PC-9 (cell line): Measurements from ENCODE around the gene TCEANC2.

Experiments
- EZH2 ChIP-seq: fragments of 200-600 bp; sonication (generic); IDR thresholded peaks from 2 replicates; pipeline ENCODE4 v1.8.0; 2017; ENCODE audit warnings: antibody characterized with exemption, low read depth
- TF ChIP-seq, protein P1 (sequence below): fragments of 200-600 bp; sonication (generic); conservative IDR thresholded peaks from 2 replicates; pipeline ENCODE4 v1.6.1; 2017; ENCODE audit warnings: mixed run types, antibody characterized with exemption, mild to moderate bottlenecking, moderate library complexity

DNA sequence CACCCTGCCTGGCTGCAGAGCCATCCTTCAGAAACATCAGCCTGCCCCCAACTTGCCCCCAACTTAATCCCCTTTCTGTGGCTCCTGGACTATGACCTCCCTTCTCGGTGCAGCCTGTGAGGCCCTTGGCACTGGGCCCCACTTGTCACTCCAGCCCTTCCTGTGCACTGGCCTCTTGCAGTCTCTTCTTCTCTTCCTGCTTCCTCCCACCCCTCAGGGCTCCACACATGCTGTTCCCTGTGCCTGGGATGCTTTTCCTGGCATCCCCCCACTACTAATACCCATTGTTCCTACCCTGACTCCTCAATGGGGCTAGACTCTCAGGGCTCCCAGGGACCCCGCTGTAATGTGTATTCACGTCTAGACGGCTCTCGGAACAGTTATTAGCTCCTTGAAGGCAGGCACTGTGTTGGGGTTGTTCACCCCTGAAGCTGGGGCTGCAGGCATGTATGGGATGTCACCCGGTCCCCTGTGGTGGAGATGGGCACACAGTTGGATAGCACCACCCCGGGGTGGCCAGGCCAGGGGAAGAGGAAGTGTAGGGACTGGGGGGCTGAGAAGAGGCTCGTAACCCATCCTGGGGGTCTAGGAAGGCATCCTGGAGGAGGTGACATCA lies 39.9 kb upstream of the TCEANC2 start:
- TF ChIP-seq, protein P1, sequence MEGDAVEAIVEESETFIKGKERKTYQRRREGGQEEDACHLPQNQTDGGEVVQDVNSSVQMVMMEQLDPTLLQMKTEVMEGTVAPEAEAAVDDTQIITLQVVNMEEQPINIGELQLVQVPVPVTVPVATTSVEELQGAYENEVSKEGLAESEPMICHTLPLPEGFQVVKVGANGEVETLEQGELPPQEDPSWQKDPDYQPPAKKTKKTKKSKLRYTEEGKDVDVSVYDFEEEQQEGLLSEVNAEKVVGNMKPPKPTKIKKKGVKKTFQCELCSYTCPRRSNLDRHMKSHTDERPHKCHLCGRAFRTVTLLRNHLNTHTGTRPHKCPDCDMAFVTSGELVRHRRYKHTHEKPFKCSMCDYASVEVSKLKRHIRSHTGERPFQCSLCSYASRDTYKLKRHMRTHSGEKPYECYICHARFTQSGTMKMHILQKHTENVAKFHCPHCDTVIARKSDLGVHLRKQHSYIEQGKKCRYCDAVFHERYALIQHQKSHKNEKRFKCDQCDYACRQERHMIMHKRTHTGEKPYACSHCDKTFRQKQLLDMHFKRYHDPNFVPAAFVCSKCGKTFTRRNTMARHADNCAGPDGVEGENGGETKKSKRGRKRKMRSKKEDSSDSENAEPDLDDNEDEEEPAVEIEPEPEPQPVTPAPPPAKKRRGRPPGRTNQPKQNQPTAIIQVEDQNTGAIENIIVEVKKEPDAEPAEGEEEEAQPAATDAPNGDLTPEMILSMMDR = no peak
- TF ChIP-seq EZH2 = no peak
